Calu3 (cell line): ENCODE data around the gene ADSL. TPM values are rescaled to one million over a fixed set of nuclear protein-coding genes. Genes with fewer than 3 reads are reported as not detected.

Experiments
- BruUV-seq: library from RNA; stranded (reverse); fragments of 400-500 nt; replicated peaks from 2 replicates; lab custom pipeline; 2021; lab: Mats Ljungman, UMichigan
- CTCF ChIA-PET: fragments of 300-600 bp; sonication (Branson Sonifier 250); formaldehyde crosslinking; loops from one replicate; lab custom pipeline; 2022; ENCODE audit warnings: antibody characterized with exemption; lab: Charles Lee
- DNase-seq: peaks from one replicate; pipeline ENCODE4 v3.0.0; 2022
- H3K27ac Mint-ChIP-seq: one replicate; pipeline ENCODE4 v1.8.0; 2022; ENCODE audit warnings: mixed read lengths; ENCODE audit not compliant: unreplicated experiment
- H3K27me3 Mint-ChIP-seq: one replicate; pipeline ENCODE4 v1.8.0; 2022; ENCODE audit warnings: mixed read lengths; ENCODE audit not compliant: unreplicated experiment
- H3K36me3 Mint-ChIP-seq: one replicate; pipeline ENCODE4 v1.8.0; 2022; ENCODE audit warnings: mild to moderate bottlenecking, moderate library complexity, mixed read lengths; ENCODE audit not compliant: insufficient read depth, unreplicated experiment
- H3K4me1 Mint-ChIP-seq: one replicate; pipeline ENCODE4 v1.8.0; 2022; ENCODE audit warnings: mild to moderate bottlenecking, low read depth, mixed read lengths; ENCODE audit not compliant: unreplicated experiment
- H3K4me3 Mint-ChIP-seq: one replicate; pipeline ENCODE4 v1.8.0; 2022; ENCODE audit warnings: mild to moderate bottlenecking, low read depth, moderate library complexity, mixed read lengths; ENCODE audit not compliant: unreplicated experiment
- H3K9me3 Mint-ChIP-seq: one replicate; pipeline ENCODE4 v1.8.0; 2022; ENCODE audit warnings: low read depth, mixed read lengths; ENCODE audit not compliant: unreplicated experiment
- CTCF ChIP-seq: fragments of 200-600 bp; IDR thresholded peaks from one replicate; pipeline ENCODE4 v1.8.0; 2022; ENCODE audit warnings: antibody characterized with exemption; ENCODE audit not compliant: unreplicated experiment
- intact Hi-C: fragments of 100-400 bp; cut with micrococcal nuclease; formaldehyde crosslinking; loops from one replicate; pipeline ENCODE4 v1.10.0; 2022; ENCODE audit not compliant: unreplicated experiment
- total RNA-seq: library from RNA; stranded (reverse); gene quantifications from 2 replicates; pipeline ENCODE4 v1.2.3, GENCODE V29; 2022

The ADSL gene
- total RNA-seq, 1 experiment from 2014 or later, result 96.3 TPM

- intact Hi-C loops, result no loop called here
- CTCF ChIA-PET, result interaction anchor here (0.9 kb wide), 1 partner anchor 11 kb away, joined by 3 read pairs; no protein-coding TSS in a partner anchor
- no peak for DNase-seq
- Mint-ChIP-seq H3K9me3 (no peaks in the 10 kb centered on the region), H3K36me3 (peaks cover 10% of the 10 kb centered on the region), H3K27me3 (no peaks in the 10 kb centered on the region), H3K4me3 (no peak overlapping the region), H3K4me1 (peaks cover 37% of the 10 kb centered on the region), H3K27ac (no peak overlapping the region)
- no peak for TF ChIP-seq CTCF
- BruUV-seq, result no TSS peak
Measured at GRCh38 chr22:40392618-40393017, 46.3 kb downstream of the ADSL start.

GRCh38 chr22:40394607-40395006, 48.3 kb downstream of the ADSL start:
- H3K4me3 Mint-ChIP-seq, result no peak overlapping the region
- no peaks in the 10 kb centered on the region for H3K9me3 Mint-ChIP-seq
- no TSS peak for BruUV-seq
- CTCF ChIA-PET, result no interaction called here
- intact Hi-C loops, result no loop called here
- no peak overlapping the region for H3K27ac Mint-ChIP-seq
- no peak for TF ChIP-seq CTCF
- H3K36me3 Mint-ChIP-seq, result peaks cover 10% of the 10 kb centered on the region
- H3K4me1 Mint-ChIP-seq, result peaks cover 25% of the 10 kb centered on the region
- DNase-seq, result no peak
- no peaks in the 10 kb centered on the region for H3K27me3 Mint-ChIP-seq

- BruUV-seq, result no TSS peak
- no peak for TF ChIP-seq CTCF
- Mint-ChIP-seq H3K4me1 (peaks cover 25% of the 10 kb centered on the region), H3K27me3 (no peaks in the 10 kb centered on the region), H3K27ac (peak overlapping the region; percentile 21), H3K9me3 (no peaks in the 10 kb centered on the region), H3K36me3 (peaks cover 12% of the 10 kb centered on the region), H3K4me3 (no peak overlapping the region)
- CTCF ChIA-PET, result no interaction called here
- intact Hi-C loops, result no loop called here
- DNase-seq, result no peak
Measured at GRCh38 chr22:40395607-40396006, 49.3 kb downstream of the ADSL start.

DNA sequence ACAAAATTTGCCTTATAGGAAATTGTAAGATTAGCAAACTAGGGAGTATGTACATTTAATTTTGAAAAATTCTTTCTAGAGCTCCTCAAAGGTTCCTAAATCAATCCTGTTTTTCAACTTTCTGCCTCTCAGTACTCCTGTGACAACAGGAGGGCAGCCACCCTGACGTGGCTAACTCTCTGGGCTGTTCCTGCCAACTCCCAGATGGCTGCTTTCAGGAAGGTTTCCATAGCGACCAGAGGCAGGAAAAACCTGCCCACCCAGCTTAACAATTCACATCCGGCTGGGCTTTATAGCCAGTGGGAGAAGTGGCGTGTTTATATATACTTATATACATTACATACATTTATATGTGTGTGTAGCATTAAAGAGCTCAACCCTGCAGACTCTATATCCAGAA, 50.6 kb downstream of the ADSL start:
- BruUV-seq, result no TSS peak
- peaks cover 25% of the 10 kb centered on the region for H3K4me1 Mint-ChIP-seq
- H3K36me3 Mint-ChIP-seq, result peaks cover 14% of the 10 kb centered on the region
- TF ChIP-seq CTCF, result no peak
- H3K4me3 Mint-ChIP-seq, result peak overlapping the region; percentile 30
- no peaks in the 10 kb centered on the region for H3K9me3 Mint-ChIP-seq
- CTCF ChIA-PET, result interaction anchor here (0.5 to 1.7 kb wide), 10 partner anchors 9 to 187 kb away, joined by 3 to 9 read pairs (median 3); no protein-coding TSS in a partner anchor
- intact Hi-C loops, result no loop called here
- H3K27ac Mint-ChIP-seq, result peak overlapping the region; percentile 75
- no peaks in the 10 kb centered on the region for H3K27me3 Mint-ChIP-seq
- DNase-seq, result peak; percentile 88
